Adrenal gland (tissue), 12 donors: Measurements from ENCODE around the gene SCN8A. TPM values are rescaled to one million over a fixed set of nuclear protein-coding genes. Genes with fewer than 3 reads are reported as not detected.

ENCODE experiments used
- DNase-seq, 7 donors: peaks; one replicate each; pipeline ENCODE4 v3.0.0-alpha.2; 2019 to 2020
- H3K27ac ChIP-seq, 5 donors: fragments of 200-600 bp; sonication (generic) in 4 of 5; 1 replicate in 3 of 5; 2 replicates in 2 of 5; pipeline versions ENCODE4 v1.5.1 to v1.8.0; 2016 to 2020; ENCODE audit warnings: mild to moderate bottlenecking in 1 of 5
- H3K27me3 ChIP-seq: fragments of 200-600 bp; 2 replicates; pipeline ENCODE4 v1.8.0; 2021
- H3K36me3 ChIP-seq, 2 donors: fragments of 200-600 bp; replicated peaks in 1 of 2; 1 replicate in 1 of 2; 2 replicates in 1 of 2; pipeline versions ENCODE4 v1.5.1 to v1.8.0; 2018 to 2022
- H3K4me1 ChIP-seq, 2 donors: fragments of 200-600 bp; replicated peaks in 1 of 2; 1 replicate in 1 of 2; 2 replicates in 1 of 2; pipeline versions ENCODE4 v1.5.1 to v1.8.0; 2018 to 2021
- H3K4me3 ChIP-seq, 4 donors: fragments of 200-600 bp; sonication (generic) in 3 of 4; one replicate each; pipeline ENCODE4 v1.5.1; 2016 to 2018
- H3K9me3 ChIP-seq, 3 donors: fragments of 200-600 bp; sonication (generic) in 1 of 3; replicated peaks in 1 of 3; 1 replicate in 2 of 3; 2 replicates in 1 of 3; pipeline versions ENCODE4 v1.5.1 to v1.8.0; 2016 to 2021
- POLR2A ChIP-seq, 2 donors: fragments of 450-650 bp; IDR thresholded peaks; one replicate each; pipeline ENCODE4 v1.6.1; 2017; ENCODE audit warnings: antibody characterized with exemption in 2 of 2, mild to moderate bottlenecking in 2 of 2, moderate library complexity in 1 of 2
- WGBS, 4 donors: extraction: QIAGEN DNeasy Blood & Tissue Kit in 2 of 4; methylation state at CpG; one replicate each; pipeline versions ENCODE4 v1.1.5 to v1.1.7; 2013 to 2017; 5-methylcytosine and 5-hydroxymethylcytosine counted together
- intact Hi-C, 2 donors: fragments of 100-400 bp; cut with DNase I; formaldehyde crosslinking; loops; one replicate each; pipeline versions ENCODE4 v1.14.1 to v1.15.0; 2022 to 2023
- polyA plus RNA-seq, 3 donors: library from polyadenylated mRNA; stranded (reverse); fragments of 200-250 nt in 2 of 3; fragments of 350-450 nt in 1 of 3; fragmentation: Illumina TruSeq in 1 of 3; extraction: RNeasy Lipid Tissue Mini Kit (QIAGEN cat#74804) in 1 of 3; gene quantifications; one replicate each; pipeline ENCODE4 v1.2.3, GENCODE V29; 2013 to 2014
- total RNA-seq, 9 donors: library from RNA; depleted of rRNA in 4 of 9; stranded (reverse); fragments of >200 nt in 4 of 9; fragments of 120-200 nt in 1 of 9; fragmentation: NEBNext Ultra II Directional in 1 of 9; extraction: Animal tissue kit (Norgen Biotek cat#: 25700) in 1 of 9; gene quantifications; one replicate each; pipeline versions ENCODE4 v1.1.0 to v1.2.4, GENCODE V29; 2013 to 2023
- TF ChIP-seq, protein P1 (sequence below), 6 experiments: fragments of 450-650 bp in 4 of 6; fragments of 200-600 bp in 2 of 6; sonication (generic) in 1 of 6; IDR thresholded peaks; 1 replicate in 5 of 6; 2 replicates in 1 of 6; pipeline versions ENCODE4 v1.5.1 to v1.8.0; 2016 to 2021; ENCODE audit warnings: antibody characterized with exemption in 6 of 6, mild to moderate bottlenecking in 2 of 6, moderate library complexity in 1 of 6
- donor health status: healthy with polysubstance abuse.
- donor health status: Bipolar disorder and iron deficiency.
- donor health status: DM: yes; HTN: yes; CAD: no.
- donor health status: DM: no; HTN: no; CAD: no.
- donor health status: DM: no; HTN: no; CAD: no.
- donor health status: DM: yes; HTN: yes; CAD: no.

The SCN8A gene
- total and polyA plus RNA-seq, 12 donors: 0.69 to 7.0 (median 2.0) TPM

DNA sequence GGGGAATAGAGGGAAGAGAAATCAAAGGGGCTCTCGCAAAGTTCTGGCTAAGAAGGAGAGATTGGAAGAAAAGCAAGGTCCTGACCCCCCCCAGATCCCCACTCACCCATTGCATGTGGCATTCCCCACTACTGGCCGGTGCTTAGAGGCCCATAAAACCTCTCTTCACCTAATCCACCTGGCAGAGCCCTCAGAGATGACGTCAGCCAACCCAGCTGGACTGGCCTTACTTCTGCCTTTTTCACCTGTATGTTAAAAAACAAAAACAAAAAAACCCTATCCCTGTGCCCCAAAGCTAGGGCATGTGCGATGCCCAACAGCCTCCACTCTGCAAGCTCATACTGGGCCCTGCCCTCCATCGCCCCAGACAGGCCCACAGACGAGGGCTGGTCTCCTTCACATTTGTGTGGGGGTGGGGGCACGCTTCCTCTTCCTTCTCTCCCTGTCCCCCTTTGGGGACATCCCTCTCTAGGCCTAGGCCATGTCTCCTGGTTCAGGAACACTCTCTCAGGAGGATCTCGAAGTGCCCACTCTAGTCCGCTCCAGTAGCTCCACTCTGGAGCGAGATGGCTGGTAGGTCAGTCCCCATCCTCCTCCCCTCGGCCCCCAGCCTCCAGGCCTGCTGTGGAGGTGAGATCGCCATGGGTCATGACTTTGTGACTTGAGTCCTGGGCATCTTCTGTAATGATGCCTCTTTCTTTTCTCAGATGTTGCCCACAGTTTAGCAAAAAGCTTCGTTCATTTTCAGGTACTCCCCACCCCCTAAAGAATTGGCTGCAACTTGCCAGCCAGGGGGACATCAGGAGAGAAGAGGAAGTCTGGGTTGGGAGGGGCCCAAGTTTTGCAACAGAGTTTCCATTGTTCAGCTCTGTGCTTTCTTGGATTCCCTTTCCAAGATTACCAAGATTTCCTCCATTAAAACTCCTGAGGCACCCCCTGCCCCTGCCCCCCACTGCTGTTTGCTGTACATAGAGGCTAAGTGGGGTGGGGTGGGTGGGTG lies 220.5 kb downstream of the SCN8A start:
- 68 to 79% (median 76%) methylated on average over 12 to 13 of the region's 13 CpGs for WGBS, 4 donors
- peaks cover 0 to 3% of the 10 kb centered on the region in 2 donors for H3K4me1 ChIP-seq
- no peak for TF ChIP-seq POLR2A (IDR thresholded peaks at IDR 0.05)
- TF ChIP-seq, protein P1, sequence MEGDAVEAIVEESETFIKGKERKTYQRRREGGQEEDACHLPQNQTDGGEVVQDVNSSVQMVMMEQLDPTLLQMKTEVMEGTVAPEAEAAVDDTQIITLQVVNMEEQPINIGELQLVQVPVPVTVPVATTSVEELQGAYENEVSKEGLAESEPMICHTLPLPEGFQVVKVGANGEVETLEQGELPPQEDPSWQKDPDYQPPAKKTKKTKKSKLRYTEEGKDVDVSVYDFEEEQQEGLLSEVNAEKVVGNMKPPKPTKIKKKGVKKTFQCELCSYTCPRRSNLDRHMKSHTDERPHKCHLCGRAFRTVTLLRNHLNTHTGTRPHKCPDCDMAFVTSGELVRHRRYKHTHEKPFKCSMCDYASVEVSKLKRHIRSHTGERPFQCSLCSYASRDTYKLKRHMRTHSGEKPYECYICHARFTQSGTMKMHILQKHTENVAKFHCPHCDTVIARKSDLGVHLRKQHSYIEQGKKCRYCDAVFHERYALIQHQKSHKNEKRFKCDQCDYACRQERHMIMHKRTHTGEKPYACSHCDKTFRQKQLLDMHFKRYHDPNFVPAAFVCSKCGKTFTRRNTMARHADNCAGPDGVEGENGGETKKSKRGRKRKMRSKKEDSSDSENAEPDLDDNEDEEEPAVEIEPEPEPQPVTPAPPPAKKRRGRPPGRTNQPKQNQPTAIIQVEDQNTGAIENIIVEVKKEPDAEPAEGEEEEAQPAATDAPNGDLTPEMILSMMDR (IDR thresholded peaks at IDR 0.05): no peak
- no peak overlapping the region for H3K4me3 ChIP-seq
- H3K27ac ChIP-seq: no peak overlapping the region
- DNase-seq: no peak
- no peaks in the 10 kb centered on the region for H3K9me3 ChIP-seq
- intact Hi-C loops: no loop called here
- H3K27me3 ChIP-seq: no peaks in the 10 kb centered on the region
- H3K36me3 ChIP-seq: no peaks in the 10 kb centered on the region

DNA sequence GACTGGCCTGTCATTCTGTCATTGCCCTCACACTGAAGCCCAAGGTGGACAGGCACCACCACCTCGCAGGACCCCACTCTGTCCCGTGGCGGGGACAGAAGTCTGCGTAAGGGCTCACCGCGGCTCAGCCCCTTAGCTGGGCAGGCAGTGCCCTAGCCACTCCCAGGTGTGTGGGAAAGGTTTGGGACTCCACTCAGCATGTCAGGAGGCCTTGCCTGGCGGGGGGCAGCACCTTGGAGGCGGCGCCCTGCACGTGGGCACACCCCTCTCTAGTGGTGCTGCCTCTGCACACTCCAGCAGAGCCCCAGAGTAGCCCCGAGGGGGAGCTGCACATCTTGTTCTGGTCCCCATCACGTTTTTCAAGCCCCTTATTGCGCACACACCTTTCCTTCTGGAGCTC lies 221.8 kb downstream of the SCN8A start:
- H3K36me3 ChIP-seq: no peaks in the 10 kb centered on the region
- TF ChIP-seq, protein P1 (IDR thresholded peaks at IDR 0.05): no peak
- no peak for TF ChIP-seq POLR2A (IDR thresholded peaks at IDR 0.05)
- intact Hi-C loops: no loop called here
- no peaks in the 10 kb centered on the region for H3K27me3 ChIP-seq
- H3K27ac ChIP-seq: no peak overlapping the region
- H3K4me1 ChIP-seq: peaks cover 0 to 3% of the 10 kb centered on the region in 2 donors
- 86 to 94% (median 89%) methylated on average over 9 to 13 of the region's 13 CpGs for WGBS, 4 donors
- H3K4me3 ChIP-seq: no peak overlapping the region
- H3K9me3 ChIP-seq: no peaks in the 10 kb centered on the region
- DNase-seq: no peak

DNA sequence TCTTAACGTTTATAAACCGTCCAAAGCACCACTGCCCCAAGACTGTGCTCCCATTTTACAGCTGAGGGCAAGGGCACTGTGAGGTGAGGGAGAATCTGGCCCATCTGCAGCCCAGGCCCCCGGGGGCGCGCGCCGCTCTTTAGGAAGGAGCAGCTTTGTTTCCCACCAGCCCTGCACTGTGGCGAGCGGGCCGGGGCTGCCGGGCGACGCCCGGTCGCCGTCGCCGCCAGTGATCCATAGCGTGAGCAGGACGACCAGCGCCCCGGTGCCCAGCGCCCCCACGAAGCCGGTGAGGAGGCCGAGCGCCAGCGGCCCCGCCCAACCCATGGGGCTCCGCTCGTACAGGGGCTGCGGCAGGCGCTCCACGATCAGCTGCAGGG lies 222.9 kb downstream of the SCN8A start:
- DNase-seq: no peak
- Histone ChIP-seq H3K27me3 (no peaks in the 10 kb centered on the region), H3K9me3 (no peaks in the 10 kb centered on the region), H3K36me3 (no peaks in the 10 kb centered on the region), H3K4me1 (peaks cover 0 to 3% of the 10 kb centered on the region in 2 donors), H3K27ac (peak overlapping the region in 1 of 5 donors; percentile 75), H3K4me3 (peak overlapping the region in 1 of 4 donors; percentile 53)
- TF ChIP-seq, protein P1 (IDR thresholded peaks at IDR 0.05): no peak
- no peak for TF ChIP-seq POLR2A (IDR thresholded peaks at IDR 0.05)
- intact Hi-C loops: no loop called here
- 12 to 32% (median 22%) methylated on average over 2 to 34 of the region's 34 CpGs for WGBS, 4 donors

DNA sequence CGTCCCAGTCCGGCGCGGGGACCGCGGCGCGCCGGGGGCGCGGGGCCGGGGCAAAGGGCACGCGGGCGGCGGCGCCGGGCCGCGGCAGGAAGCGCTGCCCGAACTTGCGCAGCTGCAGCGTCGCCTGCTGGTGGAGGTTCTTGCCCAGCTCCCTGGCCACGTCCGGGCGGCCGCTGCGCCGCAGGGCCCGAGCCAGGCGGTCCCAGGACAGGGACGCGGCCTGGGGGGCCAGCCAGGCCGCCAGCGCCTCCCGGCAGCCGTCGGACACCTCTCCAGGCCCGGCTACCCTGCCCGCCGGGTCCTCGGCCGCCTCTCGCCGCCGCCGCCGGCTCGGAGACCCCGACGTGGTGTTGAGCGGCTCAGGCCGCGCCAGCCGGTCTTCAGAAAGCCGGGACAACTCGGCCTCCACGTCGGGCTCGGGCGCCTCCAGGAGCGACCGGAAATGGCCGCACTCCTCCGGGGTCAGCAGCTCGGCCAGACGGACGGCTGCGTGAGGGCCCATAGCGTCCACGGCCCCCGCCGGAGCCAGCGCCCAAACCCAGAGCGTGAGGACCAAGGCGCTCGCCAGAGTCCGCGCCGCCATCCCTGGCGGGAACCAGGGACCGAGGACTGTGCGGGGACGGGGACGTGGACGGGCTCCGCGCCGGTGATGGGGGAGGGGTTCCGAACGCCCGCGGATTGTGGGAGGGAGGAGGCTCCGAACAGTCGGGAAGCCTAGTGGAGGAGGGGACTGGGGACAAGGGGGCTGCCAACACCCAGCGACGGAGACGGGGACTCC lies 223.5 kb downstream of the SCN8A start:
- no peaks in the 10 kb centered on the region for H3K27me3 ChIP-seq
- WGBS, 4 donors: 9 to 30% (median 11%) methylated on average over 10 to 100 of the region's 100 CpGs

More for the DNA sequence above, 223.5 kb downstream of the SCN8A start:
- H3K36me3 ChIP-seq: no peaks in the 10 kb centered on the region
- intact Hi-C loops: no loop called here
- TF ChIP-seq POLR2A (IDR thresholded peaks at IDR 0.05): no peak
- TF ChIP-seq, protein P1 (IDR thresholded peaks at IDR 0.05): peak in 3 of 6 experiments; percentile 53 to 77 (median 61)
- H3K4me3 ChIP-seq: peak overlapping the region in 2 of 4 donors; percentile 10 to 53
- H3K9me3 ChIP-seq: no peaks in the 10 kb centered on the region
- peak overlapping the region in 4 of 5 donors; percentile 8 to 75 (median 60) for H3K27ac ChIP-seq
- H3K4me1 ChIP-seq: peaks cover 0 to 3% of the 10 kb centered on the region in 2 donors
- peak; percentile 57 to 75 (median 64) for DNase-seq
